HepG2 (cell line): ENCODE data around the gene CENPE. TPM values are rescaled to one million over a fixed set of nuclear protein-coding genes. Genes with fewer than 3 reads are reported as not detected.

Experiments used
- AGO1 ChIP-seq: fragments of 200-400 bp; formaldehyde crosslinking; IDR thresholded peaks from 2 replicates; pipeline ENCODE4 v1.6.1; 2017; ENCODE audit warnings: mild to moderate bottlenecking, low read depth, low read length, moderate library complexity; ENCODE audit not compliant: poor library complexity, severe bottlenecking
- E2F2 ChIP-seq: sonication (generic); formaldehyde crosslinking; IDR thresholded peaks from 2 replicates; pipeline ENCODE4 v1.4.0; 2020; ENCODE audit warnings: missing genetic modification reagents, borderline replicate concordance
- FOSL2 ChIP-seq: sonication (generic); formaldehyde crosslinking; IDR thresholded peaks from 2 replicates; pipeline ENCODE4 v1.4.0; 2020; ENCODE audit warnings: missing genetic modification reagents
- GATA4 ChIP-seq: sonication (generic); IDR thresholded peaks from 2 replicates; pipeline ENCODE4 v1.6.1; 2016; ENCODE audit warnings: antibody characterized with exemption, low read depth, borderline replicate concordance
- HBP1 ChIP-seq: IDR thresholded peaks from 2 replicates; pipeline ENCODE4 v1.6.1; 2016; ENCODE audit warnings: low read depth, control low read depth
- HNF1B ChIP-seq: sonication (generic); formaldehyde crosslinking; IDR thresholded peaks from 2 replicates; pipeline ENCODE4 v1.5.1; 2020; ENCODE audit warnings: mild to moderate bottlenecking, moderate library complexity, missing genetic modification reagents
- MED1 ChIP-seq: sonication (generic); formaldehyde crosslinking; IDR thresholded peaks from 2 replicates; pipeline ENCODE4 v1.4.0; 2020; ENCODE audit warnings: missing genetic modification reagents
- MYC ChIP-seq: sonication (generic); formaldehyde crosslinking; IDR thresholded peaks from 2 replicates; pipeline ENCODE4 v1.9.0; 2021; ENCODE audit warnings: missing genetic modification reagents, borderline replicate concordance
- NR2F6 ChIP-seq, 2 experiments: IDR thresholded peaks; 2 replicates each; pipeline ENCODE4 v1.6.1; 2016; ENCODE audit warnings: antibody characterized with exemption in 1 of 2, mild to moderate bottlenecking in 1 of 2
- ONECUT2 ChIP-seq: sonication (generic); formaldehyde crosslinking; IDR thresholded peaks from 2 replicates; pipeline ENCODE4 v1.4.0; 2020; ENCODE audit warnings: missing genetic modification reagents
- PAXIP1 ChIP-seq: sonication (generic); formaldehyde crosslinking; conservative IDR thresholded peaks from 2 replicates; pipeline ENCODE4 v1.4.0; 2020; ENCODE audit warnings: mild to moderate bottlenecking, missing genetic modification reagents, moderate library complexity
- PLRG1 ChIP-seq: fragments of 450-650 bp; conservative IDR thresholded peaks from 2 replicates; pipeline ENCODE4 v1.6.1; 2016
- TFAP4 ChIP-seq: sonication (generic); IDR thresholded peaks from 2 replicates; pipeline ENCODE4 v1.6.1; 2016; ENCODE audit warnings: low read depth, borderline replicate concordance
- ZFP37 ChIP-seq: sonication (generic); formaldehyde crosslinking; IDR thresholded peaks from 2 replicates; pipeline ENCODE4 v1.4.0; 2020; ENCODE audit warnings: missing genetic modification reagents, borderline replicate concordance
- ZNF138 ChIP-seq: sonication (generic); formaldehyde crosslinking; IDR thresholded peaks from 2 replicates; pipeline ENCODE4 v1.5.0; 2020; ENCODE audit warnings: mild to moderate bottlenecking, low read depth, missing genetic modification reagents
- ZNF441 ChIP-seq: sonication (generic); formaldehyde crosslinking; IDR thresholded peaks from 2 replicates; pipeline ENCODE4 v1.7.0; 2021; ENCODE audit warnings: missing genetic modification reagents, borderline replicate concordance
- ZNF605 ChIP-seq: sonication (generic); formaldehyde crosslinking; IDR thresholded peaks from 2 replicates; pipeline ENCODE4 v1.8.0; 2022; ENCODE audit warnings: mild to moderate bottlenecking, missing genetic modification reagents
- ZNF670 ChIP-seq: sonication (generic); formaldehyde crosslinking; IDR thresholded peaks from 2 replicates; pipeline ENCODE4 v1.8.0; 2022; ENCODE audit warnings: mild to moderate bottlenecking, missing genetic modification reagents, borderline replicate concordance
- polyA plus RNA-seq, 8 experiments: library from polyadenylated mRNA; depleted of rRNA in 3 of 8; stranded (reverse) in 7 of 8; unstranded in 1 of 8; fragments of >200 nt; fragmentation: Illumina TruSeq in 4 of 8; extraction: Trizol in 4 of 8; gene quantifications; 2 replicates each; pipeline versions ENCODE4 v1.2.1 to v1.2.3, GENCODE V29; 2011 to 2016; ENCODE audit warnings: low read depth in 4 of 8, missing spikeins in 1 of 8, mixed read lengths in 1 of 8; ENCODE audit not compliant: insufficient read depth in 1 of 8
- total RNA-seq, 5 experiments: library from RNA; depleted of rRNA; stranded (reverse); fragments of >200 nt; fragmentation: Illumina TruSeq; extraction: Trizol; gene quantifications; 2 replicates each; pipeline ENCODE4 v1.2.3, GENCODE V29; 2016; ENCODE audit warnings: low read depth in 1 of 5

The CENPE gene
- total and polyA plus RNA-seq, 2 of the 13 experiments (the other 11 are each of a cell fraction or from before 2014, with no cell fraction given): 2.1 to 19.8 TPM

- TF ChIP-seq E2F2 (no peak), PAXIP1 (CRISPR knock-in tag) (peak; percentile 93), MED1 (CRISPR knock-in tag) (peak; percentile 93), GATA4 (no peak), ZNF670 (CRISPR knock-in tag) (no peak; the same call in 1 of the 2 replicates), ZNF605 (CRISPR knock-in tag) (peak; percentile 25; the same call in 1 of the 2 replicates), PLRG1 (no peak), HBP1 (peak; percentile 88), MYC (CRISPR knock-in tag) (peak; percentile 55; the same call in 1 of the 2 replicates), ZNF138 (CRISPR knock-in tag) (no peak; the same call in 1 of the 2 replicates), ZFP37 (CRISPR knock-in tag) (0 out of 2 replicates have a peak, but pooled peaks have one; percentile 69), AGO1 (no peak), HNF1B (CRISPR knock-in tag) (peak; percentile 53; the same call in 1 of the 2 replicates), ZNF441 (0 out of 2 replicates have a peak, but pooled peaks have one; percentile 60), NR2F6 (IDR thresholded peaks at IDR 0.05) (peak; percentile 15; the same call in 1 of the 2 replicates), NR2F6 (CRISPR knock-in tag; IDR thresholded peaks at IDR 0.05) (peak; percentile 83), FOSL2 (peak; percentile 89), ONECUT2 (CRISPR knock-in tag) (0 out of 2 replicates have a peak, but pooled peaks have one; percentile 18), TFAP4 (peak; percentile 52; the same call in 1 of the 2 replicates)
Observed at GRCh38 chr4:103075435-103075893, 122.7 kb downstream of the CENPE start (continued).
